ENCODE results near the gene TRUB2.

GRCh38 chr9:128339761-128340690 is 17.8 kb upstream of the TRUB2 start, which contains the start of gene SLC27A4:
- TF ChIP-seq GABPA (IDR thresholded peaks at IDR 0.05; ENCODE audit: borderline replicate concordance, insufficient read depth, low read length) (no peak), CTCF (IDR thresholded peaks at IDR 0.05; ENCODE audit: control extremely low read depth in 1 of 3, insufficient read depth in 1 of 3, low read depth in 1 of 3, low read length in 3 of 3) (no peak), RAD21 (IDR thresholded peaks at IDR 0.05 in 1 of 2, conservative IDR thresholded peaks at IDR 0.05 in 1 of 2; ENCODE audit: low read depth in 2 of 2, low read length in 2 of 2) (peak in 1 of 2 experiments; percentile 3; a peak in 1 of 4 replicates), POLR2A (IDR thresholded peaks at IDR 0.05; ENCODE audit: control extremely low read depth in 1 of 2, low read depth in 2 of 2, low read length in 2 of 2) (peak in 1 of 2 experiments; percentile 75; a peak in 2 of 3 replicates), ATF3 (IDR thresholded peaks at IDR 0.05; ENCODE audit: insufficient read depth, low read depth, low read length) (no peak), TBP (IDR thresholded peaks at IDR 0.05; ENCODE audit: low read depth, low read length) (peak; percentile 99), EZH2 (IDR thresholded peaks at IDR 0.05; ENCODE audit: low read depth, low read length, severe bottlenecking) (no peak), BRCA1 (IDR thresholded peaks at IDR 0.05; ENCODE audit: low read depth, low read length) (no peak), TEAD4 (IDR thresholded peaks at IDR 0.05; ENCODE audit: low read depth, low read length) (peak; percentile 29; the same call in 1 of the 2 replicates), ASH2L (IDR thresholded peaks at IDR 0.05; ENCODE audit: low read length) (peak; percentile 99), SIX5 (IDR thresholded peaks at IDR 0.05; ENCODE audit: low read depth, low read length) (peak; percentile 55; the same call in 1 of the 2 replicates), USF2 (IDR thresholded peaks at IDR 0.05; ENCODE audit: low read length) (no peak), ZNF274 (IDR thresholded peaks at IDR 0.05; ENCODE audit: borderline replicate concordance, extremely low read depth, low read length) (no peak)
